22Rv1 (cell line): ENCODE data around the gene PDGFA.

Source experiments
- H3K27ac ChIP-seq: fragments of 450-650 bp; 2 replicates; pipeline ENCODE4 v1.5.1; 2017
- CTCF ChIP-seq: fragments of 450-650 bp; IDR thresholded peaks from 2 replicates; pipeline ENCODE4 v1.5.1; 2017; ENCODE audit warnings: mild to moderate bottlenecking
- ZFX ChIP-seq: fragments of 450-650 bp; IDR thresholded peaks from 2 replicates; pipeline ENCODE4 v1.6.1; 2017; ENCODE audit warnings: antibody characterized with exemption, borderline replicate concordance

PDGFA gene

GRCh38 chr7:498678-499641, 20.7 kb downstream of the PDGFA start:
- no peak overlapping the region for H3K27ac ChIP-seq
- TF ChIP-seq CTCF: no peak
- no peak for TF ChIP-seq ZFX

- no peak overlapping the region for H3K27ac ChIP-seq
- TF ChIP-seq ZFX: no peak
- no peak for TF ChIP-seq CTCF
Observed at GRCh38 chr7:497946-498655, 21.5 kb downstream of the PDGFA start.

- H3K27ac ChIP-seq: no peak overlapping the region
- no peak for TF ChIP-seq ZFX
- TF ChIP-seq CTCF: no peak
Observed at GRCh38 chr7:497346-497745, 22.3 kb downstream of the PDGFA start.

- no peak for TF ChIP-seq ZFX
- no peak for TF ChIP-seq CTCF
- no peak overlapping the region for H3K27ac ChIP-seq
Observed at GRCh38 chr7:496528-497295, 22.9 kb downstream of the PDGFA start.

- H3K27ac ChIP-seq: no peak overlapping the region
Observed at GRCh38 chr7:495761-496321, 23.8 kb downstream of the PDGFA start.

GRCh38 chr7:495326-495725, 24.3 kb downstream of the PDGFA start:
- TF ChIP-seq CTCF: no peak
- no peak for TF ChIP-seq ZFX
- H3K27ac ChIP-seq: no peak overlapping the region

More at GRCh38 chr7:495761-496321, 23.8 kb downstream of the PDGFA start:
- TF ChIP-seq ZFX (no peak), CTCF (no peak)
